Left cardiac atrium (tissue), 4 donors: ENCODE results near the gene NOTCH1. TPM values are rescaled to one million over a fixed set of nuclear protein-coding genes. Genes with fewer than 3 reads are reported as not detected.
"Not testable (repeated sequence)": the region's sequence is repeated elsewhere in the genome, so short reads cannot be mapped to it uniquely, and the experiment has no call there.

ENCODE experiments used
- ATAC-seq, 2 donors: fragments of 200-7000 bp; cut with Tn5 transposase; one replicate each; pipeline ENCODE4 v1.9.1; 2020; ENCODE audit warnings: mild to moderate bottlenecking in 2 of 2, moderate library complexity in 2 of 2
- DNase-seq: peaks from one replicate; pipeline ENCODE4 v3.0.0-alpha.2; 2020
- intact Hi-C, 2 donors: fragments of 100-400 bp; cut with DNase I; formaldehyde crosslinking; loops; one replicate each; pipeline versions ENCODE4 v1.14.1 to v1.15.1; 2022 to 2023
- total RNA-seq, 2 donors: library from RNA; stranded (reverse); fragmentation: NEBNext Ultra II Directional; extraction: Animal tissue kit (Norgen Biotek cat#: 25700); gene quantifications; one replicate each; pipeline ENCODE4 v1.2.1, GENCODE V29; 2021
- donor health status: DM: no; HTN: yes; CAD: no.
- donor health status: DM: no; HTN: yes; CAD: no; lungs with severe emphysema.
- donor health status: DM: yes; HTN: yes; CAD: no.
- donor health status: Dilated cardiomyopathy.

Gene NOTCH1
- total RNA-seq, 2 donors from 2014 or later: 22.7 to 36.0 TPM

DNA sequence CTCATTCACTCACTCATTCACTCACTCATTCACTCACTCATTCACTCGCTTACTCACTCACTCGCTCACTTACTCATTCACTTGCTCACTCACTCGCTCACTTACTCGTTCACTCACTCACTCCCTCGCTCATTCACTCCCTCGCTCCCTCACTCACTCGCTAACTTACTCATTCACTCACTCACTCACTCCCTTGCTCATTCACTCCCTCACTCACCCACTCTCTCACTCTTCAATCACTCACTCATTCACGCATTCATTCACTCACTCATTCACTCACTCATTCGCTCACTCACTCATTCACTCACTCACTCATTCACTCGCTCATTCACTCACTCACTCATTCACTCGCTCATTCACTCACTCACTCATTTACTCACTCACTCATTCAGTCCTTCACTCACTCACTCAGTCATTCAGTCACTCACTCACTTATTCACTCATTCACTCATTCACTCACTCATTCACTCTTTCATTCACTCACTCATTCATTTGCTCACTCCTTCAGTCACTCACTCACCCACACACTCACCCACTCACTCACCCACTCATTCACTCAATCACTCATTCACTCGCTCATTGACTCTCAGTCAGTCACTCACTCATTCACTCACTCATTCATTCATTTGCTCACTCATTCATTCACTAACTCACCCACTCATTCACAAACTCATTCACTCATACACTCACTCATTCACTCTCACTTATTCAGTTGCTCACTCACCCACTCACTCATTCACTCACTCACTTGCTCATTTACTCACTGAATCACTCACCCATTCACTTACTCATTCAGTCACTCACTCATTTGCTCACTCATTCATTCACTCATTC is 36.0 kb upstream of the NOTCH1 start:
- DNase-seq (no peak), ATAC-seq (no peak)
- intact Hi-C loops: no loop called here

DNA sequence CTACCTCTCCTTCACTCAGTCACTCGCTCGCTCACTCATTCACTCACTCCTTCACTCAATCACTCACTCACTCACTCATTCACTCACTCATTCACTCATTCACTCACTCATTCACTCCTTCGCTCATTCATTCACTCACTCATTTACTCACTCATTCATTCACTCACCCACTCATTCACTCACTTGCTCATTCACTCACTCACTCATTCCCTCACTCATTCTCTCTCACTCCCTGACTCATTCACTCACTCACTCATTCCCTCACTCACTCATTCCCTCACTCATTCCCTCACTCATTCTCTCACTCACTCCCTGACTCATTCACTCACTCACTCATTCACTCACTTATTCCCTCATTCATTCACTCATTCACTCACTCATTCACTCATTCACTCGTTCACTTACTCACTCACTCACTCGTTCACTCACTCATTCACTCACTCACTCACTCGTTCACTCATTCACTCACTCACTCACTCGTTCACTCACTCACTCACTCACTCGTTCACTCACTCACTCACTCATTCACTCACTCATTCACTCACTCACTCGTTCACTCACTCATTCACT is 33.9 kb upstream of the NOTCH1 start:
- not testable (repeated sequence) for DNase-seq, ATAC-seq
- intact Hi-C loops: loop anchor here in 1 of 2 donors (10.0 kb wide), 1 partner anchor 45 kb away; no protein-coding TSS in a partner anchor

DNA sequence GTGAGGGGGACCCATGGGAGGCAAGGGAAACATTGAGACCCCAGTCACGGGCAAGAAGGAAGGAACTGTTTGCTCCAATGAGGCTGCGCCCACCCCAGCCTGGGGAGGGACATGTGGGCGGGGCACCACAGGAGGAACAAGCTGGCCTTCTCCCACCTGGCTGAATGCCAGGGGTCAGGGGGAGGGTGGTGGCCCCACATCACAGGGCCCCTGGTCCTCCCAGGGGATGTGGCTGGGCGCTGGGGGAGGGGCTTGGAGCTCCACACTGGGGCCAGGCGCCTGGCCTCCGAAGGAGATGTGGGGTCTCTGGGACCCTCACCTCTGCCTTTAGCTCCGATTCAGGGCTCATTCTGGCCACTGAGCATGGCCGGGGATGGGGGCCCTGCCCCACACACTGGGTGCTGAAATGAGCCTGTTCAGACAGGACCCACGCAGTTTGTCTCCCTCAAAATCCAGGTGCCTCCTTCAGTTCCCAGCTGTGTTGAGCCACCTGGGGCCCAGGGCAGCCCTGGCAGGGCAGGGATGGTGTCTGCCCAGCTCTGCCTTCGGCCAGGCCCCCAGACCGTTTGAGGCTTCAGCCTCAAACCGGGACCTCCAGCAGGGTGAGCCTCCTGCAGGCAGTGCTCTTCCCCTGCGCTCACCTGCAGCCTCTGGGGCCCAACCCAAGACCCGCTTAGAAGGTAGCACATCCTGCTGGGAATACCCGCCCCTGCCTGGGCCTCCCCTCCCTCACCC is 33.2 kb upstream of the NOTCH1 start:
- ATAC-seq (peak; percentile 4 to 10), DNase-seq (no peak)
- intact Hi-C loops: loop anchor here in 1 of 2 donors (10.0 kb wide), 1 partner anchor 46 kb away; no protein-coding TSS in a partner anchor

- DNase-seq (no peak), ATAC-seq (no peak)
- intact Hi-C loops: loop anchor here in 1 of 2 donors (10.0 kb wide), 1 partner anchor 46 kb away; no protein-coding TSS in a partner anchor
These were observed 32.7 kb upstream of the NOTCH1 start for GRCh38 chr9:136578626-136578914.

- DNase-seq: no peak
- no peak for ATAC-seq
- intact Hi-C loops: loop anchor here in 1 of 2 donors (10.0 kb wide), 1 partner anchor 47 kb away; no protein-coding TSS in a partner anchor
These were observed 32.2 kb upstream of the NOTCH1 start for GRCh38 chr9:136577941-136578625.

DNA sequence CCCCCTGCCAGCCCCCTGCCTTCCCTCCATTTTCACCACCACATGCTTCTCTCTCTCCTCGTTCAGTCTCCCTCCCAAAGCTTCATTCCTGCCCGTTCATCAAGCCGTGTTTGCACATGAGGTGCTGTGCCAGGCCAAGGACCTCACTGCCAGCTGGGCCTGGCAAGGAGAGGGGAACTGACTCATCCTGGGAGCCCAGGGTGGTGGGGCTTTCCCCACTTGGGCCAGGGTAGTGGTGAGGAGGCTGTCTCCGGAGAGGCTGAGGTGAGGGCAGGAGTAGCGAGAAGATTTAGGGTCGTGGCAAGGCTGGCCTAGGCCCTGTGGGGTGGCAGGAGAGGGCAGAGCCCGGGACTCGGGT is 30.4 kb upstream of the NOTCH1 start:
- DNase-seq: no peak
- intact Hi-C loops: loop anchor here in 1 of 2 donors (10.0 kb wide), 1 partner anchor 49 kb away; no protein-coding TSS in a partner anchor
- ATAC-seq: peak; percentile 35 to 79

GRCh38 chr9:136575626-136576268 is 29.9 kb upstream of the NOTCH1 start:
- DNase-seq (no peak), ATAC-seq (no peak)
- intact Hi-C loops: loop anchor here in 1 of 2 donors (10.0 kb wide), 1 partner anchor 49 kb away; no protein-coding TSS in a partner anchor

- DNase-seq, ATAC-seq: not testable (repeated sequence)
- intact Hi-C loops: loop anchor here in 1 of 2 donors (10.0 kb wide), 1 partner anchor 50 kb away; no protein-coding TSS in a partner anchor
These were observed 28.8 kb upstream of the NOTCH1 start for GRCh38 chr9:136574606-136575005.

GRCh38 chr9:136572828-136573625 is 27.2 kb upstream of the NOTCH1 start:
- ATAC-seq (no peak), DNase-seq (no peak)
- intact Hi-C loops: loop anchor here in 1 of 2 donors (10.0 kb wide), 1 partner anchor 52 kb away; no protein-coding TSS in a partner anchor

- DNase-seq (peak; percentile 73), ATAC-seq (peak; percentile 70 to 73)
- intact Hi-C loops: loop anchor here in 1 of 2 donors (10.0 kb wide), 1 partner anchor 53 kb away; no protein-coding TSS in a partner anchor
These were observed 26.4 kb upstream of the NOTCH1 start for GRCh38 chr9:136572003-136572827.

DNA sequence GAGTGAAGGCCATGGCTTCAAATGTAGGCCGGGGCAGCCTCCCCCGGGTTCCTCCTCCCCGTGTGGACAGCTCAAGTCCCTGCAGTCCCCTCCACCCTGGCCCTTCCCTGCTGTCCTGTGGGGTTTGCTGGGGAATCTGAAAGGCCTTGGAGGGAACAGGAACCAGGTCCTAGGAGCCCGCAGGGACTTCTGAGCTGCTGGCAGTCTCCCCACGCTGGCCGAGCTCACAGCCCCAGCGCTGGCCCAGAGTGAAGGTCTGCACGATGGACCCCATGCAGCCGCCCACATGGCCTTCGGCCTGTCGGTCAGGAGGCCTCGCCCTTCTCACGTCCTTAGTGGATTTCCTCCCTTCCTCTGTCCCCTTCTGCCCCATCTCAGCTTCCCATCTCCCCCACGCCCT is 25.7 kb upstream of the NOTCH1 start:
- intact Hi-C loops: loop anchor here in 1 of 2 donors (10.0 kb wide), 1 partner anchor 53 kb away; no protein-coding TSS in a partner anchor
- DNase-seq: no peak
- ATAC-seq: no peak

DNA sequence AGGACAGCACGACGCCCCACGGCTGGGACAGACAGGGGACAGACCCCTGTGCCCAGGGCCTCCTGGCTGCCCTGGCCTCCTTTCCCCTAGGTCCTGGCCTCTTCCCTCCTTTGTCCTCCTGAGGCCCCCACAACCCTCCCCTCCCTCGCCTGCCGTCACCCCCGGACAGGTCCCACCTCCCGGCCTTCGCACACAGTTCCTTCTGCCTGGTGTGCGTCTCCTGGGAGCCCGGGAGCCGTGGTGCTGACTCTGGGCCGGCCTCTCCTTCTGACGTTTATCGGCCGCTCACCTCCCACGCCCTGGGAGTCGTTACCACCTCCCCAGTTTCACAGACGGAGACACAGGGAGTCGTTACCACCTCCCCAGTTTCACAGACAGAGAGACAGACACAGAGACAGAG is 25.1 kb upstream of the NOTCH1 start:
- ATAC-seq: no peak
- DNase-seq: no peak
- intact Hi-C loops: loop anchor here in 1 of 2 donors (10.0 kb wide), 1 partner anchor 54 kb away; no protein-coding TSS in a partner anchor

DNA sequence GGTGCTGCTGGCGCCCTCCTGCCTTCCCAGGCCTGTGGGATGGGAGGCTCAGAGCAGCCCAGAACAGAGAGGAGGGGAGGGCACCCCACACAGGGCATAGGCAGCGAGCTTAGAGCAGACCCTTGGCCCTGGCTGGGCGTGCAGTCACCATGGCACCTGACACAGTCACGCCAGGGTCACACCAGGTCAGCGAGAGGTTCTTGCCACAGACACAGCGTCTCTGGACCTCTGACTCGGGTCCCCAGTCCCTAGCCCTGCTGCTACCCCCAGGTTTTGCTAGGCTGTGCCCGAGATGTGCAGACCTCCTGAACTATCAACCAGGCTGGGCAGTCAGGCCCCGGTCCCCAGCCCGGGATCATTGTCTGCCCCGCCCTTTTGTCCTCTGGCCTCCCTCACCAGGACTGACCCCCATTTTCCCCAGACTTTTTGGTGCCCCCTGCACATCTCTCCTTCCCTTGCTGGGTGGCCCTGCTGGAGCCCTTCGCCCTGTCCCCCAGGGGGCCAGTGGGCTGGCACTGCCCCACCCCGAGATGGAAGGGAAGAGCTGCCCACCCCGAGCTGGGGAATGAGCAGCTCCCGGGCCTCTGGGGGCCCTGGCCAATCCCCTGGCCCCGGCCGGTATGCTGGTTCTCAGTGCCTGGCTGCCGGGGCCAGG is 24.5 kb upstream of the NOTCH1 start:
- DNase-seq (no peak), ATAC-seq (no peak)
- intact Hi-C loops: loop anchor here in 1 of 2 donors (10.0 kb wide), 1 partner anchor 54 kb away; no protein-coding TSS in a partner anchor

DNA sequence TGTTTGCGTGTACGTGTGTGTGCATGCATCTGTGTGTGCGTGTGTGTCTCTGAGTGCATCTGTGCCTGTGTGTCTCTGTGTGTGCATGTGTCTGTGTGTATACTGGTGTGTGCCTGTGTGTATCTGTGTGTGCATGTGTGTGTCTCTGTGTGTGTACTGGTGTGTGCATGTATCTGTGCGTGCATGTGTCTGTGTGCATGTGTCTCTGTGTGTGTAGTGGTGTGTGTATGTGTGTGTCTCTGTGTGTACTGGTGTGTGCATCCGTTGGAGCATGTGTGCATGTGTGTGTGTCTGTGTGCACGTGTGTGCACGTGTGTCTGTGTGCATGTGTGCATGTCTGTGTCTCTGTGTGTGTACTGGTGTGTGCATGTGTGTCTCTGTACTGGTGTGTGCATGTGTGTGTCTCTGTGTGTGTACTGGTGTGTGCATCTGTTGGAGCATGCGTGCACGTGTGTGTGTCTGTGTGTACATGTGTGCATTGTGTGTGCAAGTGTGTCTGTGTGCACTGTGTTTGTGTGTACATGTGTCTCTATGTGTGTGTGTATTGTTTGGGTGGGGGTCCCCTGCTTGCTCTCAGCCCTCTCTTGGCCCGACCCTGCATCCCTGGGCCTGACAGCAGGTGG is 23.8 kb upstream of the NOTCH1 start:
- ATAC-seq: no peak

DNA sequence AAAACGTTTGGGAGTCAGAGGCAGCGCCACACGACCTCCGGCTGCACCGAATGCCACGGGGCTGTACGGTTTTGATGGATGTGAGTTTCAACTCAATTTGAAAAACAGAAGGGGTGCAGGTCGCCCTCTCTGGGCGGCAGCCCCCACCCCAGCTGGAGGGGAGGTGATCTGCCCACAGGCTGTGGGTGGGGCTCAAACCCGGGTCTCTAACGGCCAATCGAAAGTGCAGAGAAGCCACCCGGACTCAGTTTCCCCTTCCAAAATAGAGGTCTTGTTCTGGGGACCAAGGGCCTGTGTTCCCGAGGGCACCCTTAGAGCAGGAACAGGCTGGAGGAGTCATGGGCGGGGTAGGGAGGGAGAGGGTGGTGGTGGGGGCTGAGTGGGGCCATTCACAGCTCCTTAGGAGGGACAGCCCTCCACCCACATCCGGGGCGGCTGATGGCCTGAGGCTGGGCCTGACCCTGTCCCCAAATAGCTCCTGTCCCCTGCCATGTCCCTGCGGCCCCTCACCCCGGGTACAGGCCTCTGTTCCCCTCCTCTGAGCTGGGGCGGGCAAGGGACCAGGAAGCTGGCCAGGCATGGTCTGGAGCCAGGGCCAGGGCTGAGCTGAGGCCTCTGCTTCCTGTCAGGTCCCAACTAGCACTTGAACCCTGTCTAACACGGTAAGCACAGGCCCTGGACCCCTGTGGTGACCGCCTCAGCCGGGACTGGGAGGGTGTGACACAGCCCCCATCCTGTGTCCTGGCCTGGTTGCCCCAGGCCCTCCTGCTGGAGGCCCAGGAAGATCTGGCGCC is 22.6 kb upstream of the NOTCH1 start:
- ATAC-seq (peak; percentile 4 to 12), DNase-seq (no peak)
- intact Hi-C loops: no loop called here

More for the DNA sequence above, 23.8 kb upstream of the NOTCH1 start:
- intact Hi-C loops: loop anchor here in 1 of 2 donors (10.0 kb wide), 1 partner anchor 55 kb away; no protein-coding TSS in a partner anchor
- no peak for DNase-seq
